HepG2 (cell line): ENCODE measurements around the gene APOA1. TPM values are rescaled to one million over a fixed set of nuclear protein-coding genes. Genes with fewer than 3 reads are reported as not detected.
A peak's percentile ranks its signal among the peaks of the same experiment; 100 is the strongest.

Source experiments
- ARNTL ChIP-seq: sonication (generic); formaldehyde crosslinking; IDR thresholded peaks from 2 replicates; pipeline ENCODE4 v1.4.0; 2020; ENCODE audit warnings: mild to moderate bottlenecking, missing genetic modification reagents
- CHD4 ChIP-seq: fragments of 200-600 bp; sonication (generic); IDR thresholded peaks from 2 replicates; pipeline ENCODE4 v1.7.0; 2017; ENCODE audit warnings: mild to moderate bottlenecking, low read length, borderline replicate concordance
- ETV5 ChIP-seq: IDR thresholded peaks from 2 replicates; pipeline ENCODE4 v1.6.1; 2018; ENCODE audit warnings: missing biosample characterization, missing genetic modification reagents, inconsistent platforms, borderline replicate concordance
- FOSL1 ChIP-seq: sonication (generic); formaldehyde crosslinking; IDR thresholded peaks from 2 replicates; pipeline ENCODE4 v1.9.0; 2021; ENCODE audit warnings: missing genetic modification reagents, borderline replicate concordance
- FOXO1 ChIP-seq: sonication (generic); formaldehyde crosslinking; IDR thresholded peaks from 2 replicates; pipeline ENCODE4 v1.4.0; 2020; ENCODE audit warnings: missing genetic modification reagents
- GATAD2A ChIP-seq: IDR thresholded peaks from 2 replicates; pipeline ENCODE4 v1.6.1; 2016
- HIC2 ChIP-seq: sonication (generic); formaldehyde crosslinking; IDR thresholded peaks from 2 replicates; pipeline ENCODE4 v1.9.0; 2022; ENCODE audit warnings: low read depth, missing genetic modification reagents
- HNF4G ChIP-seq, 2 experiments: sonication (generic) in 1 of 2; formaldehyde crosslinking in 1 of 2; IDR thresholded peaks; 2 replicates each; pipeline versions ENCODE4 v1.4.0 to v1.6.1; 2011 to 2020; ENCODE audit warnings: borderline replicate concordance in 2 of 2, low read depth in 2 of 2, mild to moderate bottlenecking in 2 of 2, low read length in 1 of 2, missing genetic modification reagents in 1 of 2, moderate library complexity in 1 of 2
- KLF11 ChIP-seq: IDR thresholded peaks from 2 replicates; pipeline ENCODE4 v1.6.1; 2016; ENCODE audit warnings: missing compliant biosample characterization
- NFYC ChIP-seq: IDR thresholded peaks from 2 replicates; pipeline ENCODE4 v1.6.1; 2016; ENCODE audit warnings: missing genetic modification reagents, missing compliant biosample characterization
- PAX8 ChIP-seq: sonication (generic); formaldehyde crosslinking; IDR thresholded peaks from 2 replicates; pipeline ENCODE4 v1.8.0; 2022; ENCODE audit warnings: mild to moderate bottlenecking, missing genetic modification reagents, borderline replicate concordance
- REL ChIP-seq: sonication (generic); formaldehyde crosslinking; conservative IDR thresholded peaks from 2 replicates; pipeline ENCODE4 v1.8.0; 2022; ENCODE audit warnings: mild to moderate bottlenecking, missing genetic modification reagents, moderate library complexity
- ZFAT ChIP-seq: sonication (generic); formaldehyde crosslinking; conservative IDR thresholded peaks from 2 replicates; pipeline ENCODE4 v1.8.1; 2023; ENCODE audit warnings: missing genetic modification reagents, inconsistent platforms
- ZFP1 ChIP-seq: IDR thresholded peaks from 2 replicates; pipeline ENCODE4 v1.6.1; 2016
- ZNF225 ChIP-seq: sonication (generic); formaldehyde crosslinking; IDR thresholded peaks from 2 replicates; pipeline ENCODE4 v1.4.0; 2020; ENCODE audit warnings: mild to moderate bottlenecking, missing genetic modification reagents
- ZNF546 ChIP-seq: sonication (generic); formaldehyde crosslinking; conservative IDR thresholded peaks from 2 replicates; pipeline ENCODE4 v1.8.1; 2023; ENCODE audit warnings: mild to moderate bottlenecking, missing genetic modification reagents
- ZNF619 ChIP-seq: sonication (generic); formaldehyde crosslinking; IDR thresholded peaks from 2 replicates; pipeline ENCODE4 v1.4.0; 2020; ENCODE audit warnings: mild to moderate bottlenecking, missing genetic modification reagents
- ZNF629 ChIP-seq: sonication (generic); formaldehyde crosslinking; conservative IDR thresholded peaks from 2 replicates; pipeline ENCODE4 v1.5.0; 2020; ENCODE audit warnings: missing genetic modification reagents
- polyA plus RNA-seq, 8 experiments: library from polyadenylated mRNA; depleted of rRNA in 3 of 8; stranded (reverse) in 7 of 8; unstranded in 1 of 8; fragments of >200 nt; fragmentation: Illumina TruSeq in 4 of 8; extraction: Trizol in 4 of 8; gene quantifications; 2 replicates each; pipeline versions ENCODE4 v1.2.1 to v1.2.3, GENCODE V29; 2011 to 2016; ENCODE audit warnings: low read depth in 4 of 8, missing spikeins in 1 of 8, mixed read lengths in 1 of 8; ENCODE audit not compliant: insufficient read depth in 1 of 8
- total RNA-seq, 5 experiments: library from RNA; depleted of rRNA; stranded (reverse); fragments of >200 nt; fragmentation: Illumina TruSeq; extraction: Trizol; gene quantifications; 2 replicates each; pipeline ENCODE4 v1.2.3, GENCODE V29; 2016; ENCODE audit warnings: low read depth in 1 of 5
- TF ChIP-seq, protein P1 (sequence below): IDR thresholded peaks from 2 replicates; pipeline ENCODE4 v1.6.1; 2016; ENCODE audit warnings: missing genetic modification reagents, missing compliant biosample characterization
- TF ChIP-seq, protein P2 (sequence below): sonication (generic); formaldehyde crosslinking; IDR thresholded peaks from 2 replicates; pipeline ENCODE4 v1.4.0; 2020; ENCODE audit warnings: missing genetic modification reagents
- TF ChIP-seq, protein P3 (sequence below): sonication (generic); formaldehyde crosslinking; IDR thresholded peaks from 2 replicates; pipeline ENCODE4 v1.5.0; 2020; ENCODE audit warnings: mild to moderate bottlenecking, missing genetic modification reagents
- TF ChIP-seq, protein P4 (sequence below): sonication (generic); formaldehyde crosslinking; IDR thresholded peaks from 2 replicates; pipeline ENCODE4 v1.5.0; 2020; ENCODE audit warnings: missing genetic modification reagents

APOA1 gene
- total and polyA plus RNA-seq, 2 of the 13 experiments (the other 11 are each of a cell fraction or from before 2014, with no cell fraction given) = 1,973 to 5,485 TPM

DNA sequence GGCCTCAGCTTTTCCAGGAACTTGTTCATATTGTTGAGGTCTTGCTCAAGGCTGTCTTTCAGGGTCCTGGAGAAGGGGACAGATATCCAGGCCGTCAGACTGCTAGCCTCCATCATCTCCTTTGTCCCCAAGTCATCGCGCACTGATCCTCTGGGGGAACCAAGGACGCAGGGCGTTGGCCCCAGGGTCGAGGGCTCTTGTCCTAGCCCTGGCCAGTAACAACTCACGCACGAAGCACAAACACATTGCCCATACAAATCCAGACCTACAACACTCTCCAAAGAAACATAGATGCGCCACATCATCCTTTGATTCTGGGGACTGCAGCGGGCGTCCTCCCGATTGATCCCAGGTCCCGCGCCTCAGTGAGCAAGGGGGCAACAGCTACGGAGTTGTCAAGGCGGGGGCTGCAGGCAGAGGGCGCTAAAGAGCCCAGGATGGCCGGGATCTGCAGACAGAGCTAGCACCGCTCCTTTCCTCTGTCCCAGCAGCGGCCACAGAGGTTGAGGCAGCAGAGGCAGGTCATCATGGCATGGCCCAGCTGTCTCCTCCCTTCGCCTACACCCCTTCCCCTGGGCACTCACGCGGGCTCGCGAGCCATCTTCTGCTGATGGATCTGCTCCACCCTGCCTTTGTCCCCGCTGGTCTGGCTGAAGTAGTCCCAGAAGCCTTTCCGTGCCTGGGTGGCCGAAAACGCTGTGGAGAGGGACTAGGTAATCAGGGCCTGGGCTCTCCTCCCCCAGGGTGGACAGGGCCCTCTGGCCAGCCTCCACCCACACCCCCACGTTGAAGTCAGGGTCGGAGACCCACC lies 46.2 kb downstream of the APOA1 start (continued):
- TF ChIP-seq PAX8 (CRISPR knock-in tag) = no peak
- TF ChIP-seq, protein P1, sequence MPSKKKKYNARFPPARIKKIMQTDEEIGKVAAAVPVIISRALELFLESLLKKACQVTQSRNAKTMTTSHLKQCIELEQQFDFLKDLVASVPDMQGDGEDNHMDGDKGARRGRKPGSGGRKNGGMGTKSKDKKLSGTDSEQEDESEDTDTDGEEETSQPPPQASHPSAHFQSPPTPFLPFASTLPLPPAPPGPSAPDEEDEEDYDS (CRISPR knock-in tag) = peak; percentile 53; the same call in 1 of the 2 replicates
- TF ChIP-seq HNF4G (IDR thresholded peaks at IDR 0.05; ENCODE audit: borderline replicate concordance, low read depth, low read length) = no peak
- peak; percentile 62; the same call in 1 of the 2 replicates for TF ChIP-seq HNF4G (CRISPR knock-in tag; IDR thresholded peaks at IDR 0.05; ENCODE audit: borderline replicate concordance, low read depth)
- no peak for TF ChIP-seq ZNF619 (CRISPR knock-in tag)
- no peak for TF ChIP-seq ZNF629 (CRISPR knock-in tag)
- TF ChIP-seq, protein P2, sequence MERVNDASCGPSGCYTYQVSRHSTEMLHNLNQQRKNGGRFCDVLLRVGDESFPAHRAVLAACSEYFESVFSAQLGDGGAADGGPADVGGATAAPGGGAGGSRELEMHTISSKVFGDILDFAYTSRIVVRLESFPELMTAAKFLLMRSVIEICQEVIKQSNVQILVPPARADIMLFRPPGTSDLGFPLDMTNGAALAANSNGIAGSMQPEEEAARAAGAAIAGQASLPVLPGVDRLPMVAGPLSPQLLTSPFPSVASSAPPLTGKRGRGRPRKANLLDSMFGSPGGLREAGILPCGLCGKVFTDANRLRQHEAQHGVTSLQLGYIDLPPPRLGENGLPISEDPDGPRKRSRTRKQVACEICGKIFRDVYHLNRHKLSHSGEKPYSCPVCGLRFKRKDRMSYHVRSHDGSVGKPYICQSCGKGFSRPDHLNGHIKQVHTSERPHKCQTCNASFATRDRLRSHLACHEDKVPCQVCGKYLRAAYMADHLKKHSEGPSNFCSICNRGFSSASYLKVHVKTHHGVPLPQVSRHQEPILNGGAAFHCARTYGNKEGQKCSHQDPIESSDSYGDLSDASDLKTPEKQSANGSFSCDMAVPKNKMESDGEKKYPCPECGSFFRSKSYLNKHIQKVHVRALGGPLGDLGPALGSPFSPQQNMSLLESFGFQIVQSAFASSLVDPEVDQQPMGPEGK = peak; percentile 70
- no peak for TF ChIP-seq ETV5
- peak; percentile 68 for TF ChIP-seq FOXO1 (CRISPR knock-in tag)
- TF ChIP-seq, protein P3, sequence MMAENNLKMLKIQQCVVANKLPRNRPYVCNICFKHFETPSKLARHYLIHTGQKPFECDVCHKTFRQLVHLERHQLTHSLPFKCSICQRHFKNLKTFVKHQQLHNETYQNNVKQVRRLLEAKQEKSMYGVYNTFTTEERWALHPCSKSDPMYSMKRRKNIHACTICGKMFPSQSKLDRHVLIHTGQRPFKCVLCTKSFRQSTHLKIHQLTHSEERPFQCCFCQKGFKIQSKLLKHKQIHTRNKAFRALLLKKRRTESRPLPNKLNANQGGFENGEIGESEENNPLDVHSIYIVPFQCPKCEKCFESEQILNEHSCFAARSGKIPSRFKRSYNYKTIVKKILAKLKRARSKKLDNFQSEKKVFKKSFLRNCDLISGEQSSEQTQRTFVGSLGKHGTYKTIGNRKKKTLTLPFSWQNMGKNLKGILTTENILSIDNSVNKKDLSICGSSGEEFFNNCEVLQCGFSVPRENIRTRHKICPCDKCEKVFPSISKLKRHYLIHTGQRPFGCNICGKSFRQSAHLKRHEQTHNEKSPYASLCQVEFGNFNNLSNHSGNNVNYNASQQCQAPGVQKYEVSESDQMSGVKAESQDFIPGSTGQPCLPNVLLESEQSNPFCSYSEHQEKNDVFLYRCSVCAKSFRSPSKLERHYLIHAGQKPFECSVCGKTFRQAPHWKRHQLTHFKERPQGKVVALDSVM (CRISPR knock-in tag) = peak; percentile 65
- peak; percentile 66; the same call in 1 of the 2 replicates for TF ChIP-seq HIC2 (CRISPR knock-in tag)
- no peak for TF ChIP-seq KLF11
- TF ChIP-seq ZFP1 = no peak
- TF ChIP-seq NFYC (CRISPR knock-in tag) = no peak
- TF ChIP-seq GATAD2A (CRISPR knock-in tag) = peak; percentile 80
- 0 out of 2 replicates have a peak, but pooled peaks have one; percentile 30 for TF ChIP-seq ARNTL (CRISPR knock-in tag)
- TF ChIP-seq ZNF546 (CRISPR knock-in tag) = 0 out of 2 replicates have a peak, but pooled peaks have one; percentile 4
- peak; percentile 55 for TF ChIP-seq ZNF225
- TF ChIP-seq ZFAT (CRISPR knock-in tag) = no peak
- no peak for TF ChIP-seq CHD4
- TF ChIP-seq REL (CRISPR knock-in tag) = 0 out of 2 replicates have a peak, but pooled peaks have one; percentile 56
- TF ChIP-seq, protein P4, sequence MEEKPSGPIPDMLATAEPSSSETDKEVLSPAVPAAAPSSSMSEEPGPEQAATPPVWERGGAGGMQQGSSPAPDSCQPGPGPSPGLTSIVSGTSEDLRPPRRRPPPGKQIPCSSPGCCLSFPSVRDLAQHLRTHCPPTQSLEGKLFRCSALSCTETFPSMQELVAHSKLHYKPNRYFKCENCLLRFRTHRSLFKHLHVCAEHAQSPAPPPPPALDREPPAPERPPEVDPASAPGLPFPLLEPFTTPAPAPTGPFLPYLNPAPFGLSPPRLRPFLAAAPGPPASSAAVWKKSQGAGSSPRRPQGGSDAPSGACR (CRISPR knock-in tag) = peak; percentile 81
- no peak for TF ChIP-seq FOSL1 (CRISPR knock-in tag)
